H1 (cell line): Measurements from ENCODE around the gene TLE4. TPM values are rescaled to one million over a fixed set of nuclear protein-coding genes. Genes with fewer than 3 reads are reported as not detected.

Experiments
- CTCF ChIA-PET: fragments of 300-600 bp; sonication (Branson Sonifier 250); formaldehyde crosslinking; loops from one replicate; lab custom pipeline; 2021; ENCODE audit not compliant: partially characterized antibody; lab: Charles Lee
- POLR2A ChIA-PET: fragments of 300-600 bp; sonication (Branson Sonifier 250); formaldehyde crosslinking; loops from one replicate; lab custom pipeline; 2021; ENCODE audit warnings: inconsistent platforms; ENCODE audit not compliant: partially characterized antibody; lab: Charles Lee
- DNase-seq, 2 experiments: peaks; one replicate each; pipeline versions ENCODE4 v3.0.0 to v3.0.0-alpha.2; 2010 to 2022; ENCODE audit warnings: low spot score in 2 of 2, low read depth in 1 of 2, mixed read lengths in 1 of 2
- FAIRE-seq: peaks from 2 replicates; lab custom pipeline; 2011; peaks lifted over from hg19 to GRCh38; lab: Jason Lieb, UNC
- H2AFZ ChIP-seq: 2 replicates; pipeline ENCODE4 v1.8.1; 2012; ENCODE audit warnings: low read length, inconsistent platforms
- H2AK5ac ChIP-seq: 2 replicates; pipeline ENCODE4 v1.6.1; 2013; ENCODE audit warnings: low read depth, low read length
- H2BK120ac ChIP-seq: replicated peaks from 2 replicates; pipeline ENCODE3; 2013; ENCODE audit warnings: low read depth, low read length, inconsistent platforms
- H2BK12ac ChIP-seq: 2 replicates; pipeline ENCODE4 v1.6.1; 2013; ENCODE audit warnings: low read depth, low read length
- H2BK15ac ChIP-seq: 2 replicates; pipeline ENCODE4 v1.6.1; 2013; ENCODE audit warnings: low read length
- H2BK20ac ChIP-seq: 2 replicates; pipeline ENCODE4 v1.6.1; 2013; ENCODE audit warnings: low read length
- H2BK5ac ChIP-seq: 2 replicates; pipeline ENCODE4 v1.6.1; 2013; ENCODE audit warnings: low read depth, low read length
- H3K14ac ChIP-seq: 2 replicates; pipeline ENCODE4 v1.6.1; 2013; ENCODE audit warnings: inconsistent platforms; ENCODE audit not compliant: insufficient read length
- H3K18ac ChIP-seq: 2 replicates; pipeline ENCODE4 v1.6.1; 2013; ENCODE audit warnings: low read length; ENCODE audit errors: extremely low read depth
- H3K23ac ChIP-seq: 2 replicates; pipeline ENCODE4 v1.6.1; 2013; ENCODE audit warnings: inconsistent platforms; ENCODE audit not compliant: insufficient read length
- H3K23me2 ChIP-seq: 2 replicates; pipeline ENCODE4 v1.6.1; 2013; ENCODE audit warnings: low read depth, low read length
- H3K27ac ChIP-seq: 2 replicates; pipeline ENCODE4 v1.6.1; 2011; ENCODE audit warnings: low read depth, low read length, inconsistent platforms
- H3K27me3 ChIP-seq, 4 experiments: replicated peaks in 1 of 4; 1 replicate in 1 of 4; 2 replicates in 3 of 4; pipeline versions ENCODE4 v1.6.1 to v1.8.1; 2011 to 2013; ENCODE audit warnings: low read length in 3 of 4, mild to moderate bottlenecking in 3 of 4, inconsistent platforms in 2 of 4, mixed read lengths in 2 of 4, moderate library complexity in 1 of 4; ENCODE audit not compliant: control insufficient read depth in 3 of 4, insufficient read depth in 3 of 4; ENCODE audit errors: extremely low read depth in 1 of 4
- H3K36me3 ChIP-seq, 4 experiments: 2 replicates each; pipeline versions ENCODE4 v1.6.1 to v1.8.1; 2011 to 2013; ENCODE audit warnings: mild to moderate bottlenecking in 4 of 4, low read length in 3 of 4, moderate library complexity in 2 of 4, control low read depth in 1 of 4, inconsistent platforms in 1 of 4; ENCODE audit not compliant: insufficient read depth in 4 of 4, control insufficient read depth in 2 of 4
- H3K4ac ChIP-seq: replicated peaks from 2 replicates; pipeline ENCODE3; 2013; ENCODE audit warnings: low read length, low read depth, mixed read lengths, inconsistent platforms; ENCODE audit not compliant: insufficient read length
- H3K4me1 ChIP-seq, 4 experiments: replicated peaks in 1 of 4; 1 replicate in 1 of 4; 2 replicates in 3 of 4; pipeline versions ENCODE4 v1.6.1 to v1.8.1; 2011 to 2013; ENCODE audit warnings: low read length in 3 of 4, inconsistent platforms in 2 of 4, mixed read lengths in 1 of 4; ENCODE audit not compliant: insufficient read depth in 4 of 4, control insufficient read depth in 3 of 4
- H3K4me2 ChIP-seq, 2 experiments: 2 replicates each; pipeline versions ENCODE4 v1.6.1 to v1.8.1; 2011 to 2013; ENCODE audit warnings: low read depth in 2 of 2, low read length in 2 of 2, control low read depth in 1 of 2, inconsistent platforms in 1 of 2, mild to moderate bottlenecking in 1 of 2; ENCODE audit not compliant: insufficient read depth in 1 of 2
- H3K4me3 ChIP-seq, 4 experiments: fragments of 200-600, 300-600 bp in 1 of 4; sonication (generic), shearing (Covaris generic), sonication (Bioruptor Twin) in 1 of 4; 2 replicates each; pipeline versions ENCODE4 v1.5.1 to v1.8.1; 2011 to 2016; ENCODE audit warnings: low read length in 4 of 4, low read depth in 3 of 4, control low read depth in 2 of 4, inconsistent platforms in 2 of 4, mild to moderate bottlenecking in 2 of 4, mixed read lengths in 1 of 4, moderate library complexity in 1 of 4; ENCODE audit not compliant: insufficient read depth in 2 of 4; ENCODE audit errors: extremely low read depth in 1 of 4
- H3K56ac ChIP-seq: replicated peaks from 2 replicates; pipeline ENCODE3; 2013; ENCODE audit warnings: low read depth, mild to moderate bottlenecking, mixed read lengths, low read length, inconsistent platforms; ENCODE audit not compliant: insufficient read length
- H3K79me1 ChIP-seq: 2 replicates; pipeline ENCODE4 v1.6.1; 2013; ENCODE audit warnings: low read depth, low read length, control low read depth
- H3K79me2 ChIP-seq, 2 experiments: 2 replicates each; pipeline versions ENCODE4 v1.6.1 to v1.8.1; 2012 to 2013; ENCODE audit warnings: low read length in 2 of 2, mild to moderate bottlenecking in 2 of 2, inconsistent platforms in 1 of 2; ENCODE audit not compliant: insufficient read depth in 2 of 2, control insufficient read depth in 1 of 2
- H3K9ac ChIP-seq, 4 experiments: replicated peaks in 1 of 4; 1 replicate in 1 of 4; 2 replicates in 3 of 4; pipeline versions ENCODE4 v1.6.1 to v1.8.1; 2011 to 2013; ENCODE audit warnings: low read depth in 3 of 4, low read length in 3 of 4, control low read depth in 2 of 4, mild to moderate bottlenecking in 2 of 4, moderate library complexity in 2 of 4, inconsistent platforms in 1 of 4; ENCODE audit errors: extremely low read depth in 1 of 4
- H3K9me3 ChIP-seq, 2 experiments: 2 replicates each; pipeline versions ENCODE4 v1.6.1 to v1.8.1; 2012 to 2013; ENCODE audit warnings: mild to moderate bottlenecking in 2 of 2, moderate library complexity in 2 of 2, control low read depth in 1 of 2, inconsistent platforms in 1 of 2, low read depth in 1 of 2, low read length in 1 of 2, mixed read lengths in 1 of 2; ENCODE audit not compliant: insufficient read depth in 2 of 2
- H4K20me1 ChIP-seq, 2 experiments: replicated peaks in 1 of 2; 2 replicates each; pipeline versions ENCODE3 to v1.8.1; 2011 to 2013; ENCODE audit warnings: inconsistent platforms in 2 of 2, low read length in 2 of 2, mild to moderate bottlenecking in 1 of 2; ENCODE audit not compliant: insufficient read depth in 2 of 2, control insufficient read depth in 1 of 2
- H4K5ac ChIP-seq: 2 replicates; pipeline ENCODE4 v1.6.1; 2013; ENCODE audit warnings: low read length, low read depth, mixed read lengths, inconsistent platforms; ENCODE audit not compliant: insufficient read length
- H4K8ac ChIP-seq: 2 replicates; pipeline ENCODE4 v1.8.0; 2013; ENCODE audit warnings: mild to moderate bottlenecking, moderate library complexity, low read length, inconsistent platforms; ENCODE audit not compliant: insufficient read depth; ENCODE audit errors: extremely low read depth
- H4K91ac ChIP-seq: replicated peaks from 2 replicates; pipeline ENCODE3; 2013; ENCODE audit warnings: low read length, mixed read lengths, inconsistent platforms; ENCODE audit not compliant: insufficient read length
- E2F6 ChIP-seq: IDR thresholded peaks from 2 replicates; pipeline ENCODE4 v1.6.1; 2012; ENCODE audit warnings: inconsistent platforms
- EGR1 ChIP-seq: IDR thresholded peaks from 2 replicates; pipeline ENCODE4 v1.6.1; 2011; ENCODE audit warnings: low read depth, low read length, borderline replicate concordance
- SIX5 ChIP-seq: IDR thresholded peaks from 2 replicates; pipeline ENCODE4 v1.6.1; 2011; ENCODE audit warnings: mild to moderate bottlenecking, low read depth, low read length
- WGBS, 2 experiments: shearing (Covaris generic) in 1 of 2; methylation state at CpG; one replicate each; pipeline versions ENCODE4 v1.1.6 to v1.1.7; 2013 to 2015; ENCODE audit warnings: low lambda C conversion rate in 2 of 2, mixed read lengths in 2 of 2, inconsistent platforms in 1 of 2, low coverage in 1 of 2, missing lambda C conversion rate in 1 of 2; ENCODE audit not compliant: insufficient replicate concordance in 2 of 2, insufficient coverage in 1 of 2, insufficient read length in 1 of 2; ENCODE audit errors: extremely low coverage in 1 of 2, missing lambda C conversion rate in 1 of 2; 5-methylcytosine and 5-hydroxymethylcytosine counted together
- polyA plus RNA-seq, 7 experiments: library from polyadenylated mRNA; depleted of rRNA in 3 of 7; stranded (reverse) in 5 of 7; unstranded in 2 of 7; fragments of >200 nt in 5 of 7; fragments of 200-250 nt in 2 of 7; gene quantifications; 1 replicate in 5 of 7; 2 replicates in 1 of 7; 4 replicates in 1 of 7; pipeline versions ENCODE4 v1.2.1 to v1.2.3, GENCODE V29; 2011 to 2013; ENCODE audit warnings: missing spikeins in 2 of 7, mixed read lengths in 2 of 7
- total RNA-seq: library from RNA; stranded (reverse); fragmentation: NEBNext Ultra II Directional; extraction: Animal tissue kit (Norgen Biotek cat#: 25700); gene quantifications from 2 replicates; pipeline ENCODE4 v1.2.1, GENCODE V29; 2021

TLE4 gene
- total and polyA plus RNA-seq, 2 of the 8 experiments (the other 6 are each of a cell fraction or from before 2014, with no cell fraction given) = 32.4 to 36.9 TPM

DNA sequence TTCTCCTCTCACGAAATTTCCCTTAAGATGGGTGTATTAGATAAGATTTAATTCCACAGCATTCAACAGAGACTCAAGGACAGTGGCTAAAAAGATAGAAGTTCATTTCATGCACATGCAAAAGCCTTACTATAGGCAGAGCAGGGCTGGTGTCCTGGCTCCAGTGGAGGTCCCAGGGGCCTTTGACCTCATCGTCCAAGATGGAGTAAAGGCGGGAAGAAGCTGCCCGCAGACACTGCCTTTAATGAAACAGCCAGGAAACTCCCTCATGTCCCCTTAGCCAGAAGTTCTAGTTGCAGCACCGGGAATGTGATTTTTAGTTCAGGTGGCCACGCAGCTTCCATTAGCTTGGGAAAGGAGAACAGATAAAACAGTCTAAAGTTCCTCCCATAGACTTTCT is 190.3 kb downstream of the TLE4 start:
- no peak overlapping the region for H3K9ac ChIP-seq
- no peak overlapping the region for H3K4me2 ChIP-seq
- H3K4ac ChIP-seq = no peak overlapping the region
- H3K36me3 ChIP-seq = no peaks in the 10 kb centered on the region
- ChIA-PET CTCF (interaction anchor here (0.9 kb wide), 1 partner anchor 25 kb away, joined by 4 read pairs; no protein-coding TSS in a partner anchor), POLR2A (no interaction called here)
- no peak overlapping the region for H3K23ac ChIP-seq
- H2BK120ac ChIP-seq = no peak overlapping the region
- FAIRE-seq (no peak), DNase-seq (no peak)
- H3K79me1 ChIP-seq = no peaks in the 10 kb centered on the region
- no peak overlapping the region for H3K18ac ChIP-seq
- no peak overlapping the region for H4K5ac ChIP-seq
- H3K4me3 ChIP-seq = no peak overlapping the region
- H3K23me2 ChIP-seq = no peaks in the 10 kb centered on the region
- H3K9me3 ChIP-seq = no peaks in the 10 kb centered on the region
- H3K27me3 ChIP-seq = no peaks in the 10 kb centered on the region
- no peak overlapping the region for H3K27ac ChIP-seq
- no peak overlapping the region for H3K14ac ChIP-seq
- no peak overlapping the region for H2BK12ac ChIP-seq
- H2BK20ac ChIP-seq = no peak overlapping the region
- H2AFZ ChIP-seq = no peak overlapping the region
- 91% methylated on average over 6 of the region's 6 CpGs; no CpG with 5 or more reads in 1 of the 2 experiments for WGBS, 2 experiments
- peak; percentile 52; the same call in 1 of the 2 replicates for TF ChIP-seq E2F6
- no peak for TF ChIP-seq EGR1
- no peak for TF ChIP-seq SIX5
- H3K4me1 ChIP-seq = no peaks in the 10 kb centered on the region
- no peak overlapping the region for H2BK15ac ChIP-seq
- H2AK5ac ChIP-seq = no peak overlapping the region
- H2BK5ac ChIP-seq = no peak overlapping the region
- H3K79me2 ChIP-seq = no peaks in the 10 kb centered on the region
- no peak overlapping the region for H4K8ac ChIP-seq
- no peak overlapping the region for H3K56ac ChIP-seq
- H4K91ac ChIP-seq = no peak overlapping the region
- H4K20me1 ChIP-seq = no peaks in the 10 kb centered on the region
